Loucy (cell line): Measurements from ENCODE around the gene IL10RA.

Source experiments
- H2AFZ ChIP-seq: fragments of 200-600 bp; sonication (generic); 2 replicates; pipeline ENCODE4 v1.6.0; 2016; ENCODE audit warnings: antibody characterized with exemption, mild to moderate bottlenecking, low read length, moderate library complexity
- H3F3A ChIP-seq: fragments of 200-600 bp; 2 replicates; pipeline ENCODE4 v1.6.0; 2016; ENCODE audit warnings: antibody characterized with exemption, low read depth, mild to moderate bottlenecking
- H3K27me3 ChIP-seq: fragments of 200-600 bp; sonication (generic); 2 replicates; pipeline ENCODE4 v1.6.1; 2014; ENCODE audit warnings: low read length, mild to moderate bottlenecking; ENCODE audit not compliant: insufficient read depth, poor library complexity, severe bottlenecking
- H3K36me3 ChIP-seq: fragments of 200-600 bp; sonication (generic); 2 replicates; pipeline ENCODE4 v1.6.1; 2016; ENCODE audit warnings: low read length; ENCODE audit not compliant: insufficient read depth
- H3K4me1 ChIP-seq: fragments of 200-600 bp; sonication (generic); 2 replicates; pipeline ENCODE4 v1.5.1; 2014; ENCODE audit warnings: low read length, mild to moderate bottlenecking; ENCODE audit not compliant: insufficient read depth, poor library complexity, severe bottlenecking
- H3K4me2 ChIP-seq: fragments of 200-600 bp; sonication (generic); 2 replicates; pipeline ENCODE4 v1.6.0; 2014; ENCODE audit warnings: antibody characterized with exemption, low read length, low read depth, mild to moderate bottlenecking; ENCODE audit not compliant: poor library complexity, severe bottlenecking
- H3K4me3 ChIP-seq: fragments of 200-600 bp; sonication (generic); 2 replicates; pipeline ENCODE4 v1.5.1; 2014; ENCODE audit warnings: low read length, mild to moderate bottlenecking, mixed read lengths; ENCODE audit not compliant: poor library complexity, severe bottlenecking
- H3K79me2 ChIP-seq: fragments of 200-600 bp; sonication (generic); 2 replicates; pipeline ENCODE4 v1.6.1; 2014; ENCODE audit warnings: low read length; ENCODE audit not compliant: insufficient read depth
- H3K9ac ChIP-seq: fragments of 200-600 bp; sonication (generic); 2 replicates; pipeline ENCODE4 v1.6.0; 2014; ENCODE audit warnings: mild to moderate bottlenecking, low read depth, low read length, moderate library complexity; ENCODE audit not compliant: poor library complexity, severe bottlenecking
- H3K9me2 ChIP-seq: fragments of 200-600 bp; sonication (generic); replicated peaks from 2 replicates; pipeline ENCODE4 v1.6.1; 2016; ENCODE audit warnings: low read depth, low read length, mixed read lengths
- H3K9me3 ChIP-seq: fragments of 200-600 bp; sonication (generic); 2 replicates; pipeline ENCODE4 v1.6.1; 2014; ENCODE audit warnings: mild to moderate bottlenecking, antibody characterized with exemption, low read length, low read depth; ENCODE audit not compliant: insufficient read depth
- H4K20me1 ChIP-seq: fragments of 200-600 bp; sonication (generic); 2 replicates; pipeline ENCODE4 v1.6.0; 2014; ENCODE audit warnings: antibody characterized with exemption, low read length, mild to moderate bottlenecking; ENCODE audit not compliant: insufficient read depth, poor library complexity, severe bottlenecking
- CTCF ChIP-seq: fragments of 200-600 bp; sonication (generic); conservative IDR thresholded peaks from 2 replicates; pipeline ENCODE4 v1.5.1; 2014; ENCODE audit warnings: mild to moderate bottlenecking, antibody characterized with exemption, low read length
- EZH2phosphoT487 ChIP-seq: fragments of 200-600 bp; IDR thresholded peaks from 2 replicates; pipeline ENCODE4 v1.6.1; 2018; ENCODE audit warnings: antibody characterized with exemption, mild to moderate bottlenecking, moderate library complexity, borderline replicate concordance

IL10RA gene

GRCh38 chr11:117949062-117949461, 37.1 kb upstream of the IL10RA start:
- H3K9ac ChIP-seq: peak overlapping the region; percentile 36
- no peaks in the 10 kb centered on the region for H4K20me1 ChIP-seq
- H3K9me2 ChIP-seq: no peaks in the 10 kb centered on the region
- H3K4me3 ChIP-seq: no peak overlapping the region
- no peak overlapping the region for H3K4me2 ChIP-seq
- no peaks in the 10 kb centered on the region for H3K79me2 ChIP-seq
- no peaks in the 10 kb centered on the region for H3K36me3 ChIP-seq
- TF ChIP-seq EZH2phosphoT487 (no peak), CTCF (no peak)
- H3K27me3 ChIP-seq: no peaks in the 10 kb centered on the region
- H3F3A ChIP-seq: 0 out of 2 replicates have a peak, but pooled peaks cover 5% of the 10 kb centered on the region
- H2AFZ ChIP-seq: no peak overlapping the region
- H3K9me3 ChIP-seq: no peaks in the 10 kb centered on the region
- peaks cover 73% of the 10 kb centered on the region for H3K4me1 ChIP-seq

GRCh38 chr11:117950301-117950700, 35.9 kb upstream of the IL10RA start:
- no peaks in the 10 kb centered on the region for H3K36me3 ChIP-seq
- TF ChIP-seq CTCF: peak; percentile 71
- TF ChIP-seq EZH2phosphoT487: no peak
- H3K9me2 ChIP-seq: no peaks in the 10 kb centered on the region
- H2AFZ ChIP-seq: no peak overlapping the region
- peak overlapping the region; percentile 83 for H3K4me2 ChIP-seq
- H3K9me3 ChIP-seq: no peaks in the 10 kb centered on the region
- H4K20me1 ChIP-seq: no peaks in the 10 kb centered on the region
- H3K9ac ChIP-seq: peak overlapping the region; percentile 65
- 0 out of 2 replicates have a peak, but pooled peaks cover 5% of the 10 kb centered on the region for H3F3A ChIP-seq
- H3K27me3 ChIP-seq: no peaks in the 10 kb centered on the region
- peak overlapping the region; percentile 63 for H3K4me3 ChIP-seq
- peaks cover 65% of the 10 kb centered on the region for H3K4me1 ChIP-seq
- H3K79me2 ChIP-seq: no peaks in the 10 kb centered on the region

- H3K27me3 ChIP-seq: no peaks in the 10 kb centered on the region
- peaks cover 55% of the 10 kb centered on the region for H3K4me1 ChIP-seq
- no peaks in the 10 kb centered on the region for H3K79me2 ChIP-seq
- no peaks in the 10 kb centered on the region for H3K9me3 ChIP-seq
- no peak for TF ChIP-seq EZH2phosphoT487
- no peak for TF ChIP-seq CTCF
- no peaks in the 10 kb centered on the region for H3K36me3 ChIP-seq
- peak overlapping the region; percentile 65 for H3K9ac ChIP-seq
- H3K4me2 ChIP-seq: peak overlapping the region; percentile 83
- H3K9me2 ChIP-seq: no peaks in the 10 kb centered on the region
- peak overlapping the region; percentile 63 for H3K4me3 ChIP-seq
- peak overlapping the region; percentile 27 for H2AFZ ChIP-seq
- 0 out of 2 replicates have a peak, but pooled peaks cover 5% of the 10 kb centered on the region for H3F3A ChIP-seq
- H4K20me1 ChIP-seq: no peaks in the 10 kb centered on the region
These were observed 34.9 kb upstream of the IL10RA start for GRCh38 chr11:117950993-117951961.
